Liver (tissue), 3 donors: Measurements from ENCODE around the gene CFL1.

Experiments used
- ATF3 ChIP-seq: IDR thresholded peaks from 2 replicates; pipeline ENCODE4 v1.6.1; 2016; ENCODE audit warnings: antibody characterized with exemption
- CTCF ChIP-seq: fragments of 150-350 bp; IDR thresholded peaks from 2 replicates; pipeline ENCODE4 v1.5.1; 2017; ENCODE audit warnings: improper control_type of control experiment, low read depth, low read length; ENCODE audit not compliant: missing input control
- FOXA1 ChIP-seq: IDR thresholded peaks from 2 replicates; pipeline ENCODE4 v1.6.1; 2016; ENCODE audit warnings: antibody characterized with exemption
- GABPA ChIP-seq, 2 donors: IDR thresholded peaks in 1 of 2; conservative IDR thresholded peaks in 1 of 2; 2 replicates each; pipeline ENCODE4 v1.6.1; 2016; ENCODE audit warnings: antibody characterized with exemption in 2 of 2, mild to moderate bottlenecking in 1 of 2, moderate library complexity in 1 of 2
- HNF4G ChIP-seq: IDR thresholded peaks from 2 replicates; pipeline ENCODE4 v1.6.1; 2016; ENCODE audit warnings: antibody characterized with exemption
- JUND ChIP-seq, 2 donors: IDR thresholded peaks; 2 replicates each; pipeline ENCODE4 v1.6.1; 2016; ENCODE audit warnings: antibody characterized with exemption in 2 of 2
- MAX ChIP-seq: IDR thresholded peaks from 2 replicates; pipeline ENCODE4 v1.6.1; 2016; ENCODE audit warnings: antibody characterized with exemption
- RAD21 ChIP-seq, 2 donors: IDR thresholded peaks; 2 replicates each; pipeline ENCODE4 v1.6.1; 2016; ENCODE audit warnings: antibody characterized with exemption in 2 of 2, mild to moderate bottlenecking in 2 of 2
- REST ChIP-seq: IDR thresholded peaks from 2 replicates; pipeline ENCODE4 v1.6.1; 2016; ENCODE audit warnings: antibody characterized with exemption, mild to moderate bottlenecking
- SP1 ChIP-seq: IDR thresholded peaks from 2 replicates; pipeline ENCODE4 v1.6.1; 2018; ENCODE audit warnings: antibody characterized with exemption, mild to moderate bottlenecking
- TAF1 ChIP-seq: conservative IDR thresholded peaks from 2 replicates; pipeline ENCODE4 v1.6.1; 2016; ENCODE audit warnings: antibody characterized with exemption, mild to moderate bottlenecking
- YY1 ChIP-seq: IDR thresholded peaks from 2 replicates; pipeline ENCODE4 v1.6.1; 2016; ENCODE audit warnings: antibody characterized with exemption, mild to moderate bottlenecking
- donor health status: healthy.
- donor health status: healthy.

GRCh38 chr11:65844231-65844872 is 13.6 kb downstream of the CFL1 start:
- TF ChIP-seq TAF1 (no peak), CTCF (no peak), REST (no peak), SP1 (no peak), RAD21 (IDR thresholded peaks at IDR 0.05) (no peak), ATF3 (no peak), GABPA (IDR thresholded peaks at IDR 0.05 in 1 of 2, conservative IDR thresholded peaks at IDR 0.05 in 1 of 2) (no peak), MAX (no peak), JUND (IDR thresholded peaks at IDR 0.05) (no peak), HNF4G (no peak), FOXA1 (no peak), YY1 (no peak)
